ENCODE results near the gene TOGARAM2.

GRCh38 chr2:29012211-29012681, 31.1 kb downstream of the TOGARAM2 start:
- TF ChIP-seq NFIC (IDR thresholded peaks at IDR 0.05; ENCODE audit: low read length) (no peak), ZNF609 (CRISPR knock-in tag; IDR thresholded peaks at IDR 0.05; ENCODE audit: borderline replicate concordance) (no peak)

All from HepG2 (cell line).